CD4-positive, alpha-beta T cell treated with Interleukin-10 for 1 hour (primary cell): ENCODE data around the gene DDX24.
A peak's percentile ranks its signal among the peaks of the same experiment; 100 is the strongest.

Experiments
- DNase-seq: peaks from one replicate; pipeline ENCODE4 v3.0.0-alpha.2; 2020

DDX24 gene

GRCh38 chr14:94005324-94006073, 75.5 kb downstream of the DDX24 start:
- DNase-seq, result peak; percentile 33

- no peak for DNase-seq
Measured at GRCh38 chr14:94004015-94004414, 77.0 kb downstream of the DDX24 start.

- DNase-seq, result no peak
Measured at GRCh38 chr14:94003397-94003796, 77.6 kb downstream of the DDX24 start.

DNA sequence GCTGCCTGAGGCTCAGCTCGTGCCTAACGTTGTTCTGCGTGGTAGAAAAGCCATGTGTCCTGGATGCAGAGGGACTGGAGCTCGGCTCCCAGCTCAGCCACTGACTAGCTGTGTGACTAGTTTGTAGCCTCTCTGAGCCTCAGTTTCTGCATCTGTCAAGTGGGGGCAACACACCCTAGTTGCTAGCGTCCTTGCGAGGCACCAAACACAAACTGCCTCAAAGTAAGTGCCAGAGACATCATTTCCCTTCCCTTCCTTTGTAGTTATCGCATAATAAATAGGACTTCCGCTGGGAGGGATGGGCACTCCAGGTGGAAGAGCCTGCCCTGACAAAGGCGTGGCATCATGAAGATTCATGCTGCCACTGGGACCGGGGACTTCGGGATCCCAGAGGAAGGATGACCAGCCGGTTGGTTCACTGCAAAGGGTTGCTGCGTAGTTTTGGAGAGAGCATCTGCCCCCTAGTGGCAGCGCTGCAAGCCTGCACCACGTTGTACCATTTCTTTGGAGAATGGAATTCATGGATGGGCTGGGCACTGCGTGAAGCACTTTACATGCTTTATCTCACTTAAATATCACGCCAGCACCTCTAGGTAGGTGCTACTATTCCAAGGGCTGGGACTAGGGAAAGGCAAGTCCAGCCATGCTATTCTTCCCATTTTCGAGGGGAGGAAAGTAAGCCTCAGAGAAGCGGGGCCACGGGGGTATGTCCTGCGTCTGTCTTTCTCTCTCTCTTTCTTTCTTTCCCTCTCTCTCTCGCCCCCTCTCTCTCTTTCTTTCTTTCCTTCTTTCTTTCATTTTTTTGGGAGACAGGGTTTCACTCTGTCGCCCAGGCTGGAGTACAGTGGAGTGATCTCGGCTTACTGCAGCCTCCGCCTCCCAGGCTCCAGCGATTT, 79.3 kb downstream of the DDX24 start:
- DNase-seq, result peak; percentile 63

GRCh38 chr14:94001016-94001415, 80.0 kb downstream of the DDX24 start:
- DNase-seq, result no peak

- DNase-seq, result no peak
Measured at GRCh38 chr14:94000267-94000666, 80.7 kb downstream of the DDX24 start.

DNA sequence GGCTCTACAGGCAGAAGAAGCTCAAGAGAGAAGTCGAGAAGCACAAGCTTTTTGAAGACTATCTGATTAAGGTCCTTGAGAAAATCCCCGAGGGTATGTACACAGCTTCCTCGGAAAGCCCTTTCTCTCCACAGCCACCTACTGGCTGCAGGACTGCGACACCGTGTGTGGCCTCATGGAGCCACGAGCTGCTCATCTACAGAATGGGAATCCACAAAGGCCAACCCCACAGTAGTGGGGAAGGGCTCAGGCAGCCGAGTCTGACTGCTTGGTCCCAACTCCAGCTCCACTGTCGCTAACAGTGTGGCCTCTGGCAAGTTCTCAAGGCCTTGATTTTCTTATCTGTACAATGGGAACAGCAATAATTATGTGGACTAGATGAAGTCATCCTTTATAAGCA, 81.4 kb downstream of the DDX24 start:
- DNase-seq, result no peak

DNA sequence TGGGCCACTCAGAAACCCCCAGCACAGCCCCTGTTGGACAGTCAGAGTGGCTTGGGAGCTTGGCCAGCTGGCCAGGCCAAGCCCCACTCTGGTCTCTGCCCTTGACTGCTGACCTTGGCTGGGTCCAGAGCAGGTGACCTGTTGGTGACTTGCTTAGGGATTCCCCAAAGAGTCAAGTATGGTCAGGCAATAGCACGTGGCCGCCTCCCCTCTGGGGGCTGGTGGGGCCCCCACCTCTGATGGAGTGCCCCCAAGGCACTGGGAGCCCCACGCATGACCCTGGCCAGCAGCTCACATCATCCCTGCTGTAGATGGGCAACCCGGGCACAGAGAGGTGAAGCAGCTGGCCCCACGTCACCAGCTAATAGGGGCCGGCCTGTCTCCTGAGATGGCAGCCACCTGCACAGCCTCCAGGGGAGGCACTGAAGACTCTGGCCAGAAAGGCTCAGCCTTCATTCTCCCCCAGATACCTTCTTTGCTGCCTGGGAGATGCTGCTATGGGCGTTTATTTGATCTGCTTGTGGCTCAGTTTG, 82.1 kb downstream of the DDX24 start:
- no peak for DNase-seq
